DMS114 treated with DMSO at 0.1 percent for 48 hours (cell line): ENCODE data around the gene ANKRD23.
"Not testable (repeated sequence)": the region's sequence is repeated elsewhere in the genome, so short reads cannot be mapped to it uniquely, and the experiment has no call there.

Experiments used
- DNase-seq: peaks from one replicate; lab custom pipeline; 2025; ENCODE audit not compliant: unreplicated experiment; lab: John Stamatoyannopoulos, UW

ANKRD23 gene

GRCh38 chr2:96819128-96819875, 24.5 kb downstream of the ANKRD23 start:
- no peak for DNase-seq

DNA sequence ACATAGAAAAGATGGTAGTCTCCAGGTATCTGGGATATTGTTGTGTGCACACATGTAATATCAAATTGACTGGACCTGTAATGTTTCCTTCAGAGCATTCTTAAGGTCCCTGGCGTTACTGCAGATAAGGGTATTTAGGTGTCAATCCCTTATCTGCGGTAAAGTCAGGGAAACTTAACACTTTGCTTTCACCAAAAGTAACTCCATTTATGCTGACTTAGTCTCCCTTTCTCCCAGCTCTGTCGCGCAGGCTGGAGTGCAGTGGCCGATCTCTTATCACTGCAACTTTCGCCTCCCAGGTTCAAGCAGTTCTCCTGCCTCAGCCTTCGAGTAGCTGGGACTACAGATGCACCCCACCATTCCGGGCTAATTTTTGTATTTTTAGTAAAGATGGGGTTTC, 25.9 kb downstream of the ANKRD23 start:
- no peak for DNase-seq

GRCh38 chr2:96816836-96817702, 26.8 kb downstream of the ANKRD23 start:
- DNase-seq: no peak

GRCh38 chr2:96816127-96816835, 27.5 kb downstream of the ANKRD23 start, which contains the start of gene CNNM3:
CNNM3 (plus strand) TSS chr2:96816268; CDS start chr2:96816278, 10 bp downstream.
- DNase-seq: peak; percentile 88

DNA sequence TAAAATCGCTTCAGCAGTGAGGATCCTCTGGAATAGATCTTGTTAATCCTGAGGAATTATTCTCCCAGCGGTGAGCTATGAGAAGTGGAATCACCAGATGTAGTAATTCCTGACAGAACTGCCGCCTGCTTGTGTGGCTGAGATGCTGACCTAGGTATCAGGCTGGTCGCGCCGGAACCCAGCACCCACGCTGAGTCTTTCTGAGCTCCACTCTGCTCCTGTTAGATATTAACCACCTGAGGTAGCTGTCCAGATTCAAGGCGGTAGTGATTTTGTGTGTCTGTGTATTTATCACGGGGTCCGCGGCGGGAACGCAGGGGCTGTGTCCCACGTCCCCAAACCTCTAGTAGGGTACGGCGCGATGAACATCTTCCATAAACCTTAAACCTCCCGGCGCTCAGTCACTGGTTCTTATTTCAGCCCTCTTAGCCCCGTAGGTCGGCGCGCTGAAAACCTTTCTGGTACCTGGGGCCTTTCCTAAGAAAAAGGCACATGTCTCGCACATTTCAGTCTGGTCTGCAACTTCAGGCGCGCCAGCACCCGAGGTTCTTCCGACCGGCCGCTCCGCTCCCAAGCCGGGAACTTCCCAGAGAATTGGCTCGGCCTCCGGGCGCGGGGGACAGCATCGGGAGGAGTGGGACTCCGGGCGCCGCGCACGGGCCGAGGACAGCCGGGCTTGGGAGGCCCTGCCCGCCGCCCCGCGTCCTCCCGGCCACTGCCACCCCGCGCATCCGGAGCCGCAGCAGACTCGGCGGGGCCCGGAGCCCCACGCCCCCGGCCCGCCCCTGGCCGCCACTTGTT, 28.3 kb downstream of the ANKRD23 start:
- DNase-seq: peak; percentile 12

- no peak for DNase-seq
These were observed 30.2 kb downstream of the ANKRD23 start for GRCh38 chr2:96813656-96814055.

DNA sequence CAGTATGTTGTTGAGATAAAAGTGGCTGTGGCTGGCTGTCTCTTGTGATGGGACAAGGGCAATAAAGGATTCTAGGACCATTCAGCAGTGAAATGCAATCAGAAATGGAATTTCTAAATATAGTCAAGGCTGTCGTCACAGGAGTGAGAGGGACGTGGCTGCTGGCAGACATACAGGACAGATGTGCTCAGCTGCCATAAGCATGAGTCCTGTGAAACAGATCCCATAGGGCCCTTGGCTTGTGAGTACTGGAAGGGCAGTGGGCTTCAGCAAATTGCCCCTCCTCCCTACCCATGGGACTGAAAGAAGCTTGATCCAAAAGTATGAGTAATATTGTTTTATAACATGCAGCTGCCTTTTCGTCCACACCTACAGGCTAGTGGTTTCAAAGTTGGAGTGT, 31.9 kb downstream of the ANKRD23 start:
- no peak for DNase-seq

DNA sequence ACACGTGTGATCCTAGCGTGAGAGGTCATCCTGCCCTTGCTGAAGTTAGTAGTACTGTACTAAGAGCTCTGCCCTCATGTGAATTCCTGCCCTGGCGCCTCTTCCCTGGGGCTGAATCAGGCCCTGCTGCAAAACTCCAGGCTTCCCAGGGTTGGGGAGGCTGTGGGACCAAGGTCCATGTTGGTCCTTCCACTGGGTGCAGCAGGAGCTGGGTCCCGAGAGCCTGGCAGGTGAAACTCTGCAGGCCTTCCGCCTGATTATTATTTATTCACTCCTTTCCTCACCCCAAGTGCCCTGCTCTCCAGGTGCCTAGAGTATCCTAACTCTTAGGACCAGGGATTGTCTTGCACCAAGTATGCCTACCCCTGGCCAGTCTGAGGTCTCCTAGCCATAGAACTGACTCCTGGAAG, 33.0 kb downstream of the ANKRD23 start:
- no peak for DNase-seq

GRCh38 chr2:96809951-96810782, 33.7 kb downstream of the ANKRD23 start:
- no peak for DNase-seq

DNA sequence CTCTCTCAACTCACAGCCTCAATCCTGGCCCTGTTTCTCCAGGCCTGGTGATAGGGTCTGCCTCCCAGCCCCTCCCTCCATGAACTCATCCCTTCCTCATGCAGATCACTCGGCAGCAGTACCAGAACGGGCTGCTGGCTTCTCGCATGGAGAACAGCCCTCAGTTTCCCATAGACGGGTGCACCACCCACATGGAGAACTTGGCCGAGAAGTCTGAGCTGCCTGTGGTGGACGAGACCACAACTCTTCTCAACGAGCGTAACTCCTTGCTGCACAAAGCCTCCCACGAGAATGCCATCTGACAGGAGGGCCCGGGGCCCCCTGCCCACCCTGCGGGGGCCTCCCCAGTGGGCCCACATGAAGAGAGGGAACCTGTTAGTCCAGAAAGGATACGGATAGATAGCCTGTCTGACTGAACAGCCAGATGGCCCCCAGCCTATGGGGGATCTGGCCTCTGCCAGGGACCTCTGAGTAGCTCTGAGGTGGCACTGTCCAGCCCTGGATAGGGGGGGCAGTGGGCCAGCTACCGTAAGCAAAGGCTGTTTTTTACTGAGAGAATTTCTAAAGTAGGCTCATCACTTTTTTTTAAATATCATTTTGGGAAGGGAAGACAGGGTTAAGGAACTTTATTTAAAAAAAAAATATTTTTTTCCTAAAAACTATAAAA, 34.5 kb downstream of the ANKRD23 start:
- DNase-seq: no peak

DNA sequence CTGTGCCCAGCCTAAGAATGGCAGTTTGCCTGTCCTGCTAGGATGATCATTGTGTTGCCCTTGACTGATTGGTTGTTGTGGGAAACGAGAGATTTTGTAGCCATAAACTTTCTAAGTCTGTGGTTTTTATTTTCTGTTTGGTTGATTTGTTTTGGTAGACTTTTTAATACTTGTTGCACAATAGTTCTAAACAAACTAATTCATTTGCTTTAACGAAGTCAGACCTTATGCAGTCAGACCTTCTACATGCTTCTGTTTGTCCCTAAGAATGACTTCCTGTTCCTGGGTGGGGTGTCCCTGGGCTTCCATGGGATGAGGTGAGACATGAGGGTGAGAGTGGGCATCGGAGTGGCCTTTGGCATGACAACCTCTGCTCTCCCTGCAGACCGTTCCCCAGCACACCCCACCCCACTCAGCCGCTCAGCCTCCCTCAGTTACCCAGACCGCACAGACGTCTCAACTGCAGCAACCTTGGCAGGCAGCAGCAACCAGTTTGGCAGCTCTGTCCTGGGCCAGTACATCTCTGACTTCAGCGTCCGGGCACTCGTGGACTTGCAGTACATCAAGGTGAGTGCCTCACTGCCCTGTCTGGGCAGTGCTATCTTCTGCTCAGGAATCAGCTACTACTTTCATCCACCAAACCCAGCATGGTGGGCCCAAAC, 35.5 kb downstream of the ANKRD23 start:
- no peak for DNase-seq

GRCh38 chr2:96807127-96807471, 36.7 kb downstream of the ANKRD23 start:
- no peak for DNase-seq

DNA sequence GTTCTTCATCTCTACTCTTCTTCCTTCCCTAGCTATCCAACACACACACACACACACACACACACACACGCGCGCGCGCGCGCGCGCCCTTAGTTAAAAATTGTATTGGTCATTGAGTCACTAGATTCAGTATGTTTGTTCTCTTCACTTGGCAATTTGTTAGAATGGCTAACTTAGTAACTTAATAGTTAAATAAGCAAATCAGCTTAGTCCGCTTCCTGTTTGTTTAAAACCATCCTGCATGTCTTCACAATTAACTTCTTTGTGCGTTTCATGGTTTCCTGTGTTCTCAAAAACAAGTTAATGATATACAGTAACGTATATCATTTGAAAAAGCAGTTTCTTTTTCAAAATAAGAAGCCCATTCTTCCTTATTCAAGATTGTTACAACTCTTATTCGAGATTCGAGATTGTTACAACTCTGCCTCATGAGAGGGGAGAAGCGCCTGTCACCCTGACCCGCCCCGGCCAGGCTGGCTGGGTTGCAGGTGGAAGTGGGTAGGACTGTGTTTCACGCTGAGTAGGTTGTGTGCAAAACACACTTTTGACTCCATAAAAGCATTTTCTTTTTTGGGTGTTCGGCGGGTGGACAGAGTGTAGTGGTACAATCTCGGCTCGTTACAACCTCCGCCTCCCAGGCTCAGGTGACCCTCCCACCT, 37.2 kb downstream of the ANKRD23 start:
- DNase-seq: no peak

DNA sequence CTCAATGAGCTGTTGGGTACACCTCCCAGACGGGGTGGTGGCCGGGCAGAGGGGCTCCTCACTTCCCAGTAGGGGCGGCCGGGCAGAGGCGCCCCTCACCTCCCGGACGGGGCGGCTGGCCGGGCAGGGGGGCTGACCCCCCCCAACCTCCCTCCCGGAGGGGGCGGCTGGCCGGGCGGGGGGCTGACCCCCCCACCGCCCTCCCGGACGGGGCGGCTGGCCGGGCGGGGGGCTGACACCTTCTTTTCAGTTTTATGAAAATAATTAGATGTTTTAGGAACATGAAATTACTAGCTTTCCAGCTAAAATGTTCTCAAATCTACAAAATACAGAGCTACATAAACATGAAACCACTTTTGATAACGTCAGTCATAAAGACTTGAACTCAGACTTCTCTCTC, 37.9 kb downstream of the ANKRD23 start:
- DNase-seq: not testable (repeated sequence)

- no peak for DNase-seq
These were observed 38.8 kb downstream of the ANKRD23 start for GRCh38 chr2:96804986-96805385.

DNA sequence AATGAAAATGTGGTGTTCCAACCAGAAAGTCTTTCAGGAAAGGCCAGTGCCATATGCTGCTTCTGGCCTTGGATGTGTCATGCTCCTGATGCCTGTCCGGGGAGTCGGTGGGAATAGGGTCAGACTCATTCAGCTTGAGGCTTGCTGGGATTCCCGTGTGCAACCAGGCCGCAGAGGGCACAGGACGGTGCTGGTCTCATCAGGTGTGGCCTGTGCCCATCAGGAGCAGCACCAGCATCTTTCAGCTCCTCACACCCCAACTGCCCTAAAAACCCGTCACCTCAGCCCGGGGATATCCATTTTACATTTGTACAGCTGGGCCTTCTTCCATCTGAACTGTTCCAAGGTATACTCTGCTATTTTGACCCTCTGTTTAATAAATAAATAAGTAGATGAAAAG, 41.1 kb downstream of the ANKRD23 start:
- no peak for DNase-seq

DNA sequence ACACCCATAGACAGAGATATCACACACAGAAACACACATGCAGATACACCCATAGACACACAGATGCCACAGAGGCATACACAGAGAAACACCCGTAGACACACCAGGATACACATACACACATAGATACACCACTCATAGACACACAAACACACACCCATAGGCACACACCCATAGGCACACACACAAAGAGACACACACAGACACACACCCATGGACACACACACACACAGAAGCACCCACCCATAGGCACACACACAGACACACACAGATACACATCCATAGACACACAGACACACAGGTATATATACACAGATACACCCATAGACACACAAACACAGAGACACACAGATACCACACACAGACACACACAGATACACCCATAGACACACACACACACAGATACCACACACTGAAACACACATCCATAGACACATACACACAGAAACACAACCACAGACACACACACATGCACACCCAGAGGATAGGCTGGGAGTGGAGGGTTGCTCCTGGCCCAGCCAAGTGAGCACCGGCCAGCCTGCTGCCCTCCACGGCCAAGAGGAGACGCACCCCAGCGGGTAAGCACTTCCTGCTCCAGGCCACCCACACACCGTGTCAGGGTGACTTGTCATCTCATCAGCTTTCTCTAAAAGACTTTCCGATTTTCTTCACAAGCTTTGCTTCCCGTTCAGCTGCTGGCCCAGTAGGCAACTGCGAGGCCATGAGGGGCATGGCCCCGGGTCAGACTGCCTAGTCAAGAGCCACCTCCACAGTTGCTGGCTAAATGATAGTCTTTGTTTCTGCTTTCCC, 41.8 kb downstream of the ANKRD23 start:
- no peak for DNase-seq
